Measurements from ENCODE around the gene EP400.

- TF ChIP-seq POLR2A (IDR thresholded peaks at IDR 0.05; ENCODE audit: low read depth, low read length), result no peak
- no peak for TF ChIP-seq POLR2AphosphoS5 (IDR thresholded peaks at IDR 0.05; ENCODE audit: low read depth, low read length)
Observed at GRCh38 chr12:132108211-132108832, 158.6 kb downstream of the EP400 start.
